Stimulated activated CD8-positive, alpha-beta memory T cell treated with anti-CD3 and anti-CD28 coated beads, Interleukin-15, amount 100 ng/mL, for 4 hours (primary cell): ENCODE data around the gene SHLD2.
"Not testable (repeated sequence)": the region's sequence is repeated elsewhere in the genome, so short reads cannot be mapped to it uniquely, and the experiment has no call there.

Experiments
- DNase-seq, 2 donors: peaks; one replicate each; pipeline ENCODE4 v3.0.0-alpha.2; 2020; ENCODE audit warnings: low read depth in 2 of 2

The SHLD2 gene

DNA sequence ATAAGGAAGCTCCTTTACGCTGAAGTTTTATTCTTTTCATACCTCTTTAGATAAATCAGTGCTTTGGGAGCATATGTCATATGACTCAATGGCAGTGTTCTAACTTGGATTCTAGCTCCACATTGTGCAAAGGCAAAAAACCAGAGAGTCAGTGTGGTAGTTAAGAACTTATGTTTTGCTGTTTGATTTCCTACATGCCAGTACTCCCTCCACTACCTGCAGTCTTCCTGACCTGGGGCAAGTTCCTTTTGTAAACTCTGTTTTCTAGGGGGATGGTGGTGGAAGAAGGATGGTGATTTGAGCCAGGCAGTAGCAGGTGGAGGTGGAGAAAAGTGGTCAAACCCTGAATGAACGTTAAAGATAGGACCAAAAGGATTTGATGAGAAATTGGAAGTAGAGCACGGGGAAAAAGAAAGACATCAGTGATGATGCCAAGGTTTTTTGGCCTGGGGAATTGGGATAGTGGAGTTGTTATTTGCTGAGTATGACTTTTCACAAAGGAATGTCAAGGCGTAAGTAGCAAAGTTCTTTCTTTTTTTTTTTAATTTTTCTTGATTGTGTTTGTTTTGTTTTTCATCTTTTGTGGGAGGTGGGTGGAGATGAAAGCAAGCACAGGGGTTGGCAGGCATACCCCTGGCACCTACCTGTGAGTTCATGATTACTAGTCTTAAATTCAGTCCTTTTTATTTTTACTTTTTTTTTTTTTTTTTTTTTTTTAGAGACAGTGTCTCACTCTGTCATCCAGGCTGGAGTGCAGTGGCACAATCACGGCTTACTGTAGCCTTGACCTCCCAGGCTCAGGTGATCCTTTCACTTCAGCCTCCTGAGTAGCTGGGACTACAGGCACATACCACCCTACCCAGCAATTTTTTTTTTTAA lies 47.5 kb downstream of the SHLD2 start:
- not testable (repeated sequence) for DNase-seq

DNA sequence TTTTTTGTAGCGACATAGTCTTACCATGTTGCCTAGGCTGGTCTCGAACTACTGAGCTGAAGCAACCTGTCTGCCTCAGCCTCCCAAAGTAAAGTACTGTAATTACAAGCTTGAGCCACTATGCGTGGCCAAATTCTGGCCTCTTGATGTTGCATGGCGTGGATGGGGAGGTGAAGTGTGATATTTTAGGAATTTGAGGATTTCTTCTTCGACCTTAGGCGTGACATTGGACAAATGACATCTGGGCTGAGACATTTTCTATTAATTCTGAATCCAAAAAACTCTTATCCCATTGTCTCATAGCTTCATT lies 48.1 kb downstream of the SHLD2 start:
- DNase-seq = not testable (repeated sequence)

DNA sequence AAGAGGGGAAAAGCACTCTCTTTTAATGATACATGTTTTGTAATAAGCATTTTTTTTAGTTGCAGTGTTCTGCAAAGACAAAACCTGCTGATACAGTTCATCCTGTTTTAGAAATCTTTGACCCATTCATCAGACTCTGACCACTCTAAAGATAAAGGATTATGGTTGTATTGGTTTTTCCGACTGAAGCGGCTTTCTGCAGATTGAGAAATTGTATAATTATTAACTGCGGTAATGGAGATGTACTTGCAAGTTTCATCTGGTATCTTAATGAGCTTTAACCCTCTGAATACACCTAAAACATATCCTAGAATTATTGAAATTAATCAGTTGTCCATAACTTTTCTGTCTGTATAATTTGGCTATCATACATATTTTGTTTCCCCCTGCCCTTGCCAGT lies 50.6 kb downstream of the SHLD2 start:
- not testable (repeated sequence) for DNase-seq

DNA sequence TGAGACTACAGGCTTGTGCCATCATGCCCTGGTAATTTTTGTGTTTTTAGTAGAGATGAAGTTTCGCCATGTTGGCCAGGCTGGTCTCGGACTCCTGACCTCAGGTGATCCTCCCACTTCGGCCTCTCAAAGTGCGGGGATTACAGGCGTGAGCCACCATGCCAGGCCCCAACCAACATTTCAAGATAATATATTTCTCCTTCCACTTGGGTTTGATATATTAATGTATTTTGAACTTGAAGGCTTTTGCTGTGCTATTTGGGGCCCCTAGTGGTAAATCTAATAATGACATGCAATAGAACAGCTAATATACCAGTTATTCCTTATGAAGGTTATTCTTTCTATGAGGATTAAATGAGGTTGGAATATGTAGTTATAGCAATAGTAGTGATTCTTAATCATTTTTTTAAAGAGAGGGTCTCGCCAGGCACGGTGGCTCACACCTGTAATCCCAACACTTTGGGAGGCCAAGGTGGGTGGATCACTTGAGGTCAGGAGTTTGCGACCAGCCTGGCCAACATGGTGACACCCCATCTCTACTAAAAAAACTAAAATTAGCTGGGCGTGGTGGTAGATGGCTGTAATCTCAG lies 54.1 kb downstream of the SHLD2 start:
- not testable (repeated sequence) for DNase-seq

DNA sequence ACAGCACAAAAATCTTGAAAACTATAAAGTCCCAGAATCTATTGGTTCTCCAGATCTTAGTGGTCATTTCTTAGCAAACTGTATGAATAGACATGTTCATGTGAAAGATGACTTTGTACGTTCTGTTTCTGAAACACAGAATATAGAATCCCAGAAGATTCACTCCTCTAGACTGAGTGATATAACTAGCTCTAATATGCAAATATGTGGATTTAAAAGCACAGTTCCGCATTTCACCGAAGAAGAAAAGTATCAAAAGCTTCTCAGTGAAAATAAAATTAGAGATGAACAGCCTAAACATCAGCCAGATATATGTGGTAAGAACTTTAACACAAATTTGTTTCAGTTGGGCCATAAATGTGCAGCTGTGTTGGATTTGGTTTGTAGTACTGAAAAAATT lies 56.5 kb downstream of the SHLD2 start:
- DNase-seq = not testable (repeated sequence)

DNA sequence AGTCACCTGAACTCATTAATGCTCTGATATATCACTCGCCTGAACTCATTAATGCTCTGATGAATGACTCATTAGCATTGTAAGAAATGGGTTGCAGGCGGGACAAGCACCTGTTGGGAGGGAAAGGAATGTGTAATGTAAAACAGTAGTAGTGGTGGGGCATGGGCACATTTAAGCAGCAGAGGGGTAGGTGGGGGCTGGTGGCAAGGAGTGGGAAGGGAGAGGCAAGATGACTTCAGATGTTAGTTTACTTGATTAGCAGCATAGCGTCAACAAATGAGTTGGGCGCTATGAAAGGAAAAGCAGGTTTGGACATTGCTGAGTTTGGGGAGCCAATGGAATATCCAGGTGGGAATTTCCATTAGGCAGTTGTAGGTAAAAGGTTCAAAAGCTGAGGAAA lies 61.8 kb downstream of the SHLD2 start:
- not testable (repeated sequence) for DNase-seq

DNA sequence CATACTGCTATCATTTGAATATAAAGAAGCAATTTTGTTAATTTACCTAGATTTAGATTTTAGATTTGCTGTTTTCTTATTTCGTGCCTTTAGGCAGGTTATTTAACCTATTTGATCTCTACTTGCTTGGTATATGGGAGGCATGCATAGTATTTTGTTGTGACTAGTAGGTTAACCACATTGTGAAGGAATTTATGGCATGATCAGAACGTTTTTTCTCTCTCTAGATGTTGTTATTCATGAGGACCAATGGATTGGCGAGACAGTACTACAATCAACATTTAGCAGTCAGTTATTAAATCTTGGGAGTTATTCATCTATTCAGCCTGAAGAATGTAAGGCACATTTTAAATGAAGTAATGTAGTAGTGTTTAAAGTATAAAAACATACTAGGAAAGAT lies 62.8 kb downstream of the SHLD2 start:
- not testable (repeated sequence) for DNase-seq

DNA sequence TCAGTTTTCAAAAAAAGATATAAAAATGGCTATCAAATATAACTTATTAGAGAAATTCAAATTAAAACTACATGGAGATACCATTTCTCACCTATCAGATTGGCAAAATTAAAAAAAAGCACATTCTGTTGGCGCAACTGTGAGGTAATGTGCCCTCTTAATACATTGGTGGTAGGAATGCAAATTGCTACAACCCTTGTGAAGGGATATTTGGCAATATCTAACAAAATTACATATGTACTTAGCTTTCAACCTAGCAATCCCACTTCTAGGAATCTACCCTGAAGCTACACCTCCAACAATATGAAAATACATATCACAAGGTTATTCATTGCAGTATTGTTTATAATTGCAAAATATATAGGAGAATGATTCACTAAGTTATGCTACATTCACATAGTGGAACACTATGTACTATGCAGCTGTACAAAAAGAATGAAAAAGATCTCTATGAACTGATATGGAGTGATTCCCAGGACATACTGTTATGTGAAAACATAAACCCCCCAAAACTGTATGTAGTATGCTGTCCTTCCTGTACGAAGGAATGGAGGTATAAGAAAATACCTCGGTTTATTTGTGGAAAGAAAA lies 67.8 kb downstream of the SHLD2 start:
- not testable (repeated sequence) for DNase-seq

DNA sequence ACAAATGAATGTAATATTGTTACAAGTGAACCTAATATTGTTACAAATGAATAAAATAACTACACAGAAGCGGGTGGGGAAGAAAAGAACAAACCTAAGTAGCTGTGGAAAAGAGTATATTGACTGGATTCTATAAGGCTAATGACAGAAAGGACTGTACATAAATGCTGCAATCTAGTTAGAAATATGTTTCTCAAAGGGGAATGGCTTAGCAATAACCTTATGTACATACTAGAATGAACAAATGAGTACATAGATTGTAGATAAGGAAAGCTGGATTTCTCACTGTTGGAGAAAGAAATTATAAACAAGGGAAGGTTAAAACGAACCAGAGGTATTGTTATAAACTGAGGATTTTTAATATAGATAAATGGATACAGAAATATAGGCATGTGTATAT lies 68.4 kb downstream of the SHLD2 start:
- not testable (repeated sequence) for DNase-seq

DNA sequence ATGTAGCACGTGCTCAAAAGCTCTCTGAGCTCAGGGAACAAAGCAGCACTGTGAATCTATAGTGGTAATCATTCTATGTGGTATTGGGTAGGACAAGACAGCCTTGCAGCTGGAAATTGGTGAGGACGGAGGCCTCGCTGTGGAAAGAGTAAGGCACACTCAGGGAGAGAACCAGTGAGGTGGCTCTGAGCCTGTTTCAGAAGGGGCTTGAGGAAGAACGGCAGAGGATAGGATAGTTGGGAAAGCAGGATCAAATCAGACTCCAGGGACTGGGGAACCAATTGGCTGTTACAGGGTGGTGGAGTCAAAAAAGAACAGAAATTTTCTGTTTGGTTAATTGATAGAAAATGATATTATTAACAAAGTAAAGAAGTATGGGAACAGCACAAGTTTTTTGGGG lies 74.9 kb downstream of the SHLD2 start:
- DNase-seq = not testable (repeated sequence)

DNA sequence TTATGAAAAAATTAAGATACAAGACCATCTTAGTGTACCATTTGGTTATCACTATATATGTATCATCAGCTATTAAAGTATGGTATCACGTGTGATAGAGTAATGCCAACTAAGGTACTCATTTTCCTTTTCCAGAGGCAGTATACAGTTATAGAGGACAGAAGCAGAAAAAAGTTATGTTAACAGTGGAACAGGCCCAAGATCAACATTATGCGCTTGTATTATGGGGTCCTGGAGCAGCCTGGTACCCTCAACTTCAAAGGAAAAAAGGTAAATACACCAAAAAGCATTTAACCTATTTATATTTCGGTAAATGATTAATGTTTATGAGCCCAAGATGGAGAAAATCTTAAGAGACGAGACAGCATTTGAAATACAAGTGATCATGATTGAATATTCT lies 75.7 kb downstream of the SHLD2 start:
- DNase-seq = not testable (repeated sequence)

DNA sequence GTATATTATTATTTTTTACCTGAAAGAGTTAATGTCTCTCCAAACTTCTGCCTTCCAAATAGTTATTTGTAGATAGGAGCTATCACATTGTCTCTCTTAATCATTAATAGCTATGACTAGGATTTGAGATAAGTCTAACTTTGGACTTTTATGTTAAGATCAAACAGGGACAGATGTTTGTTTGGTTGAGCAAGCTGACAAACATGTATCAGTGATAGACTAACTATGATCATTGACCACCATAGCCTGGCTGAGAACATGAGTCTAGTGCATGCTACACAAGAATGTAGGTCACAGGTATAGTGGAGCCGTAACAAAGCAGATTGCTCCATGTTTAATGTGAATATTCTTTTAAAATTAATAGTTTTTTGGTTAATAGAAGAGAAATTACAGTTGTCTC lies 76.7 kb downstream of the SHLD2 start:
- DNase-seq = not testable (repeated sequence)

DNA sequence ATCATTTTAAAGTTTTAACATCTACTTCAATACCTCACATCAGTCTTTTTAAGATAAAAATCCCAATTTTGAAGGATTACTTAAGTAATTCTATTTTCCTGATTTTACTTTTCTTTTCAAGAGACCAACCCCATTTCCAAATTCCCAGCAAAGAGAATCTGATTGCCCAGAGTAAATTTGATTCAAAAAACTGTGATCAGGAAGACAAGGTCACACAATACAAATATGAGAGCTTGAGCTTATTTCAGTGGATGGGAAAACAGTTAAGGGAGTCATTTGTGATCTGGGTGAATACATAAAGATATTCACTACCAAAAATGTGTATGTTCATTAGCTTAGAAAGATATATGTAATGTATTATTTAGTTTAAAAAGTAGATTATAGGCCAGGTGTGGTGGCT lies 77.2 kb downstream of the SHLD2 start:
- not testable (repeated sequence) for DNase-seq

DNA sequence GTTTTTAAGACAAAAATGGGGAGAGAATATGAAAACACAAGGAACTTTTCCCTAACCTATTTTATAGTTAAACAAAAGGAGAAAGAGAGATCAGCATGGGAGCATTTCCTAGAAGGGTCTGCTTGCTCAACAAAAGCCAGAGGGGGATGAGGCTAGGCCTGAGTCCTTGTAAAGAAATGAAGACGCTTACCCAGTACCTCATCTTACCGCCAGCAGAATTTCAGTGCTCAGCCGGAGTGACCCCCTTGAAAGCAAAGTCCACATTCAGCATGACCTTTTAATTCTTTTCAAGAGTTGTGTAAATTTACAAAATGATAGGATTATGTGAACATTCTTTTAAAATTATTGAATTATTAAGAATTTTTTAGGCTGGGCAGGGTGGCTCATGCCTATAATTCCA lies 82.6 kb downstream of the SHLD2 start:
- DNase-seq = not testable (repeated sequence)

DNA sequence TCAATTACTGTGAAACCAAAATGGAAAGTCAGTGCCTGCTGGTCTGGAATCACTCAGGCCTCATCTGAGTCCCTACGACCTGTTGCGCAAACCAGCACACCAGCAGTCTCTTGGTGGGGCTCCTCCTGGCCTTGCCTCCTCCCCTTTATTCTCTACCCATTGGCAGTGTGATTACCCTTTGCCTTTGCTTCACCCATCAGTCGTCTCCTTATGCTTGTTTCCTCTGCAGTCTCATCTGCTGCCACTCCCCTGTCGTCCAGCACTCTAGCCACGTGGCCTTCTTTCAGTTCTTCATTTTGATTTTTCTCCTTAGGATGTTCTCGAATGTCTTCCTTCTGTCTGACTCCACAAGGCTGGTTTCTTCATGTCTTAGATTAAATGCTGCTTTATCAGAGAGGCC lies 89.4 kb downstream of the SHLD2 start:
- not testable (repeated sequence) for DNase-seq

DNA sequence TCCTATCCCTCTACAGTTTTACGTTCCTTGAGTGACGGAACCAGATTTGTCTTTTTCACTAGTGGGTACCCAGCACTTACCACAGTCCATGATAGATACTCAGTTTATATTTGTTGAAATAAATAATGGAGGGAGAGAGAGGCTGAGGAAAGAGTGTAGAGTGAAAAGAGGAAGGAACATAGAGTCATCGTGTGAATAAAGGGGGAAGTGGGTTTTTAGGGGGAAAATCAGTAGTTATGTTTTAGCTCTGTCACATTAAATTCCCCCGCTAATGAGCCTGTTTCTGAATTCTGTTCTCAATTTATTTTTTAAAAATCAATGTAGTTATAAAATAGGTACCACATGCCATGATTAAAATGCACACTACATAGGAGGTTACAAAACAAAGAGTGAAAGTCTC lies 91.0 kb downstream of the SHLD2 start:
- not testable (repeated sequence) for DNase-seq

DNA sequence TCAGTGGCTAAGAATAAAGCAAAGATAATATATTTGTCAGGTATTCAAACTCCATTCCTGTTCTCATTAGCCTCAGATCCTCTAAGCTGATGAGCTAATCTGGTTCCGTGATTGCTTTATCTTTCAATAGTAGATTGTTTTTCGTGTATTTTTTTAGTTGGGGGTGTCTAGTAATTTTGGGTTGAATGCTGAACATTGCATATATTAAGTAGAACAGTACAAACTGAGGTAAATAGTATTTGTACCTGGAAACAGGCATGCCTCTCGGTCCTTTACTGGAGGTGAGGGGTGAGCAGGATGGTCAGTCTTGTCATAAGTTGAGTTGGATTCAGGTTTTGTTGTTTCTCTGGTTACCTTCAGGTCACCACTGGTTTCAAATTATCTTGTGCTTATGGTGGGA lies 92.6 kb downstream of the SHLD2 start:
- not testable (repeated sequence) for DNase-seq

DNA sequence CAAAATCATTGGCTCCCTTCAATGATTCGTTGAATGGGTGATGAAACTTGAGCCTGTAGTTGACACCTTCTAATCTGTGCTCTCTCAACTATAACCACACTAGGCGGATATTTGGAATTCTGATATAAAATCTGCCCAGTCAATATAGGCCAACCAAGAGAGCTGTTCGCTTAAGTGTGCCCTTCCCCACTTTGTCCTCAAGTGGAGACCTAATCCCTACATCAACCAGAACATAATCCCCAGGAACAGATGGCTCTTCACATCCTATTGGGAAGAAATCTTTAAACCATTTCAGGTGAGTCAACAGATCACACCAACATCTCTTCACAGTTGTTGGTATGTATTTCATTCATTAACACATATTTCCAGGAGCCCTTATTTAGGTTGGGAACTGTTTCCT lies 96.8 kb downstream of the SHLD2 start:
- DNase-seq = not testable (repeated sequence)

DNA sequence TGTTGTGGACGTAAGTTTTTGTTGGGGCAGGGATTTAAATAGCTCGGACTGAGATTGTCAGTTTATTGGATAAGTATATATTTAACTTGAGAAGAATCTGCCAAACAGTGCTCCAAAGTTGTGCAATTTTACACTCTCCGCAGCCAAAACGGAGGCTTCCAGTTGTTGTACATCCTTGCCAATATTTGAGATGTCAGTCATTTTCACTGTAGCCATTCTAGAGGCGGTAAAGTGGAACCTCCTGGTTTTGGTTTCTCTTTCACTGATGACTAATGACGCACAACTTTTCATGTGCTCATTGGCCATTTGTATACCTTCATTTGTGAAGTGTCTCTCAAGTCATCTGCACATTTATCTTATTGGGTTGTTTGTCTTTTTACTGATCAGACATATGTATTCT lies 105.9 kb downstream of the SHLD2 start:
- DNase-seq = not testable (repeated sequence)

DNA sequence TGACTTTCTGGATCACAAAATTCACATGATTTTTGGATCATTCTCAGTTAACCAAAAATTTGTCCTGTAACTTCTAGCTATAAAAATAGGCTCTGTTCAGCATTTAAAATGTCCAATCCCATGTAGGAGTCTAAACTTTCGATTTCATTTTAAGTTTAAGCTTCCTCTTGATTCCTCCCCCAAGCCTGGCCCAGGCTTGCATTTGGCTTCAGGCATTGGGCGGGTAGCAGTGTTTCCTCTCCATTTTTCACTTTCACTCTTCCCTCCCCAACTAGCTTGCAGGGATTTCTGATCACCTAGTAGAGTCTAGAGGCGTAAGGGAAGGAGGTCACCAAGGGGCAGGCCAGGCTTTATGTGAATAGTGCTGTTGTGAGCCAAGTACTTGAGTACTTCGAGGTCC lies 109.8 kb downstream of the SHLD2 start:
- not testable (repeated sequence) for DNase-seq

DNA sequence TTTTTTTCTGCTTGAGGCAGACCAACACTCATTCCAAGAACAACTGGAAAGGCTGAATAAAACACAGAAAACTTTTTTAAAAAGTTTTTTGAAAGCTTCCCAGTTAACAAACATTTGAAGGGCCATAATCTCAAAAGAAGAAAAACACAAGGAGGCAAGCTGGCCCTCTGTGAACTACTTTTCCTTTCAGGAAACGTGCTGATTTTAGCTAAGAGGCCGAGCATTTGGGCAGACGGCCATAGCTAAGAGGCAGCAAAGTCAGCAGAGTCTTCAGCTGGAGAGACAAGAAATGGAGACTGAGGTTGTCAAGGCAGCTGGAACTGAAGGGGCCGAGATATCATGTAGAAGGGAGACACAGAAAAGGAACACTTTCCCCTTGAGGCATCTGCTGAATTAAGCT lies 111.9 kb downstream of the SHLD2 start:
- not testable (repeated sequence) for DNase-seq

DNA sequence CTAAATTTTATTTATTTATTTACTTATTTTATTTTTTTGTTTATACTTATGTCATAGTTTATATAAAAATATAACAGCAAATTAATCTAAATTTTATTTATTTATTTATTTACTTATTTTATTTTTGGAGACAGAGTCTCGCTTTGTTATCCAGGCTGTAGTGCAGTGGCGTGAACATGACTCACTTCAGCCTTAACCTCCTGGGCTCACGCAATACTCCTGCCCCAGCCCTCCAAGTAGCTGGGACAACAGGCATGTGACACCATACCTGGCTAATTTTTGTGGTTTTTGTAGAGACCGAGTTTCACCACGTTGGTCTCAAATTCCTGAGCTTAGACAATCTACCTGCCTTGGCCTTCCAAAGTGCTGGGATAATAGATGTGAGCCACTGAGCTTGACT lies 115.3 kb downstream of the SHLD2 start:
- DNase-seq = not testable (repeated sequence)

DNA sequence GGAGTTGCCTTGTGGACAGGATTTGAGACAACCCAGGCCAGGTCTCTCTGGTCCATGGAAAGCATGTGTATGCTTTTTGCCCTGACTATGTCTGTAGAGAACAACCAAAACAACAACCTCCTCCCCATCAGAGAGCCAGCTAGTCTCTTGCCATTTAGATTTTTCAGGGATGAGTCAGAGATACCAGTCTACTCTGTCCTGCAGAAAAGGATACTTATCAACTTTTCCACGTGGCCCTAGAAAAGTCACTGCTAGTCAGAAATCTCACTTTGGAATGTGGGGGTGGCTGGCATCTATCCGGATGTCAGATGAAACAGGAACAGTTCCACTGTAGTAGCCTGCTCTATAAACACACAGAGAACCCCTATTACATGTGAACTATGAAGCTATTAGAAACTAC lies 116.8 kb downstream of the SHLD2 start:
- not testable (repeated sequence) for DNase-seq
